Right ventricle myocardium inferior (tissue), 1 donor: ENCODE results near the gene ZNF718. TPM values are rescaled to one million over a fixed set of nuclear protein-coding genes. Genes with fewer than 3 reads are reported as not detected.
"Not testable (repeated sequence)": the region's sequence is repeated elsewhere in the genome, so short reads cannot be mapped to it uniquely, and the experiment has no call there.

Experiments used
- ATAC-seq: fragments of 200-7000 bp; cut with Tn5 transposase; one replicate; pipeline ENCODE4 v1.9.1; 2020; ENCODE audit warnings: mild to moderate bottlenecking, moderate library complexity
- DNase-seq: peaks from one replicate; pipeline ENCODE4 v3.0.0; 2021; ENCODE audit errors: missing footprints
- intact Hi-C: fragments of 100-400 bp; cut with DNase I; formaldehyde crosslinking; loops from one replicate; pipeline ENCODE4 v1.11.0; 2022
- total RNA-seq: library from RNA; stranded (reverse); fragmentation: NEBNext Ultra II Directional; extraction: Animal tissue kit (Norgen Biotek cat#: 25700); gene quantifications from one replicate; pipeline ENCODE4 v1.2.1, GENCODE V29; 2021
- donor health status: DM: no; HTN: yes; CAD: no; lungs with severe emphysema.

The ZNF718 gene
- total RNA-seq, 1 donor from 2014 or later: 6.3 TPM

DNA sequence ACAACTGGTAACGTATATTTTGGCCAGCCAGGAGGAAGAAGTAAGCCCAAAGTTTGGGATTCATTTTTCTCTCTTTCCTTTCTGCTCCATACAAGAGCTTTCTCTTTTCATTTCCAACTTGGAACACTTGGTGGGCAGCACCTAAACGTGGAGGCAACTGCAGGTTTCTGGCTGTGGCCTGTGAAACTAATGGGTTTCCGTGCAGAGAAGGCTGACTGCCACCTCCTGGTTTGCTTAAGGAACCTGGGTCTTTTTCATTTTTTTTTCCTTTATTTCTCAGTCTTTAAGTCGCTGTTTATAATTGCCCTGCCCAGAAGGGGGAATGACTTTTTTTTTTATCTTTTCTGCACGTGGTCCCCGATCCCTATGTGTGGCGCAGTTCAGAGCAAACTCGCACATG, 15.4 kb downstream of the ZNF718 start:
- no peak for DNase-seq
- no peak for ATAC-seq
- intact Hi-C loops: no loop called here

DNA sequence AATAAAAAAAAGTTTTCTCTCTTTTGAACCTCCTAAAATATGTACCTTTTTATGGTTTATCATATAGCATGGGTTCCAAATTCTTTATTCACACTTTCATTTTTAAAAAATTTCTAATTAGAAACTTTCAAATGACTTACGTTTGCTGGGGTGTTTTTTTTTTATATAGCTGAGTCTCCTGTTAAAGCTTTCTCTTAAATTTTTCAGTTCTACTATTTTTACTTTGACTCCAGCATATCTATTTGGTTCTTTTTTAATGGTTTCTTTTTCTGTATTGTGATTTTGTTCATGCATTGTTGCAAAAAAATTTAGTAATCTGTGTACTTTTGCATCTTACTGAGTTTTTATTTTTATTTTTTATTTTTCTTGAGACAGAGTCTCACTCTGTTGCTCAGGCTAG, 22.3 kb downstream of the ZNF718 start:
- intact Hi-C loops: no loop called here
- ATAC-seq: no peak
- DNase-seq: no peak

DNA sequence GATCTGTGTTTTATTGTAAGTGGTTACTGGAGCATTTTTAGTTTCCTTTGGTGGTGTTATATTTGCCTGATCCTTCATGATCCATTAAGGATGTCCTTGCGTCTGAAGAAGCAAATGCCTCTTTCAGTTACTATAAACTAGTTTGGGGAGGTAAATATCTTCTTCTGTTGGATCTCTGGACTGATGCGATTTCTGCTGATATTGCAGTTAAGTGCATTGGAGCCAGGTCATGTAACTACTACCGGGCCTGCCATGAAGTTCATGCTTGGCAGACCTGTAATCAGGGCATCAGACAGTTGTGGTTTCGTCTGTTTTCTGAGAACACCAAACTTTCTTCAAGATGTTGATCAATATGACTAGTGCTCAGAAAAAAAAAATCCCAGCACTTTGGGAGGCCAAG, 22.9 kb downstream of the ZNF718 start:
- ATAC-seq: no peak
- intact Hi-C loops: no loop called here
- DNase-seq: no peak

DNA sequence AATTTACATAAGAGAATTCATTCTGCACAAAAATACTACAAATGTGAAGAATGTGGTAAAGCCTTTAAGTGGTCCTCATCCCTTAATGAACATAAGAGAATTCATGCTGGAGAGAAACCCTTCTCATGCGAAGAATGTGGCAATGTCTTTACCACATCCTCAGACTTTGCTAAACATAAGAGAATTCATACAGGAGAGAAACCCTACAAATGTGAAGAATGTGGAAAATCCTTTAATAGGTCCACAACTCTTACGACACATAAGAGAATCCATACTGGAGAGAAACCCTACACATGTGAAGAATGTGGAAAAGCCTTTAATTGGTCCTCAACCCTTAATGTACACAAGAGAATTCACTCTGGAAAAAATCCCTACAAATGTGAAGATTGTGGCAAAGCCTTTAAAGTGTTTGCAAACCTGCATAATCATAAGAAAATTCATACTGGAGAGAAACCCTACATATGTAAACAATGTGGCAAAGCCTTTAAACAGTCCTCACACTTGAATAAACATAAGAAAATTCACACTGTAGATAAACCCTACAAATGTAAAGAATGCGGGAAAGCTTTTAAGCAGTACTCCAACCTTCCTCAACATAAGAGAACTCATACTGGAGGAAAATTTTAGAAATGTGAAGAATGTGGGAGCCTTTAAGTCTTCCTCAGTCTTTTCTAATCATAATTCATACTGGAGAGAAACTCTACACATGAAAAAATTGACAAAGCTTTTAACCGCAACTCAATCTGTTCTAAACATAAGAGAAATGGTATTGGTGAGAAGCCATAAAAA, 37.4 kb downstream of the ZNF718 start:
- no peak for ATAC-seq
- intact Hi-C loops: no loop called here

DNA sequence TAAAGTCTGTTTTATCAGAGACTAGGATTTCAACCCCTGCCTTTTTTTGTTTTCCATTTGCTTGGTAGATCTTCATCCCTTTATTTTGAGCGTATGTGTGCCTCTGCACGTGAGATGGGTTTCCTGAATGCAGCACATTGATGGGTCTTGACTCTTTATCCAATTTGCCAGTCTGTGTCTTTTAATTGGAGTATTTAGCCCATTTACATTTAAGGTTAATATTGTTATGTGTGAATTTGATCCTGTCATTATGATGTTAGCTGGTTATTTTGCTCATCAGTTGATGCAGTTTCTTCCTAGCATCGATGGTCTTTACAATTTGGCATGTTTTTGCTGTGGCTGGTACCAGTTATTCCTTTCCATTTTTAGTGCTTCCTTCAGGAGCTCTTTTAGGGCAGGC, 45.3 kb downstream of the ZNF718 start:
- DNase-seq, intact Hi-C loops: not testable (repeated sequence)

More for the DNA sequence above, 37.4 kb downstream of the ZNF718 start:
- no peak for DNase-seq

DNA sequence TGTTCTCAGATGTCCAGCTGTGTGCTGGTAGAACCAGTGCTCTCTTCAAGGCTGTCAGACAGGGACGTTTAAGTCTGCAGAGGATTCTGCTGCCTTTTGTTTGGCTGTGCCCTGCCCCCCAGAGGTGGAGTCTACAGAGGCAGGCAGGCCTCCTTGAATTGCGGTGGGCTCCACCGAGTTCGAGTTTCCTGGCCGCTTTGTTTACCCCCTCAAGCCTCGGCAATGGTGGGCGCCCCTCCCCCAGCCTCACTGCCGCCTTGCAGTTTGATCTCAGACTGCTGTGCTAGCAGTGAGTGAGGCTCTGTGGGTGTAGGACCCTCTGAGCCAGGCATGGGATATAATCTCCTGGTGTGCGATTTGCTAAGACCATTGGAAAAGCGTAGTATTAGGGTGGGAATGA, 47.0 kb downstream of the ZNF718 start:
- ATAC-seq, DNase-seq, intact Hi-C loops: not testable (repeated sequence)

More for the DNA sequence above, 45.3 kb downstream of the ZNF718 start:
- ATAC-seq: not testable (repeated sequence)

DNA sequence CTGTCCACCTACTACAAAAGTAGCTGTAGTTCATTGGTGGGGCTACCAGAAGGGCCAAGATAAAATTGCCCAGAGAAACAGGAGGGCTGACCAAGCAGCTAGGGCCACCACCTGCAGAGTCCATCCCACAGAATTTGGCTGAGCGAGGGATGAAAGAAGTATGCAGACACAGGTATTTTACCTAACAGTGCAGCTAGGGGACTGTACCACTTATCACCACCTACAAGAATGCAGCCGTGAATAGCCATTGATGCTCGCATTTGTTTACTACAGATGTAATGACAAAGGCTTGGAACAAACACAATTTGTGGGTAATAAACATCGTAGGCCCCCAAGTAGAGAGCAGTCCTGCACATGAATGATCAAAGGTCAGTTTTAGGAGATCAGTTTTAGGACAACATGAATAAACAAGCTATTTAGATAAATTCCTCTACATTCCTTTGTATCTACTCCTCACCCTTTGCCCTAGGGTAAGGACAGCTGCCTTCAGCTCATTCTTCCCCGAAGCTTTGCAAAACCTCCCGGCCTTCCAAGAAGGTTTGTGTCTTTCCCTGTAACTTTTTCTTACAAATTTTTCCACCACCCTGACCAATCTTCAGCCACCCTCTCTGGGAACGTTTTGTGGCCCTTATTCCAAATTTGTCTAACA, 49.5 kb downstream of the ZNF718 start:
- no peak for DNase-seq
- intact Hi-C loops: no loop called here
- ATAC-seq: no peak

DNA sequence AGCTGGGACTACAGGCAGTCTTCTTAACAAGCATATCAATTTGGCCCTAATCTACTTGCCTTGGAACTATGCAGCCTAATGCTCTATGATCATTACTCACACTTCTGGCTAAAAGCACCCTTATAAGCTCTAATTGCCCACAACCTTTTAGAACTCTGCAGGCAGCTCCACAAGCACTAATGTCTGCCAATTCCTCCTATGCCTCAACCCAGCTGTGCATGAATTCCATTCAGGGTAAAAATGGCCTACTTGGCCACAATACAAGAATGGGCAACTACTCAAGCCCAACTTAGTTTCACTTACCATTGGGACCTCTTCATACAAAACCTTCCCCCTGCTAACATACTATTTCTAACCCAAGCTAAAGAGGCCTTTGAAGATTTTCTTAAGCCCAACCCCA, 51.7 kb downstream of the ZNF718 start:
- no peak for ATAC-seq
- DNase-seq: no peak
- intact Hi-C loops: no loop called here

DNA sequence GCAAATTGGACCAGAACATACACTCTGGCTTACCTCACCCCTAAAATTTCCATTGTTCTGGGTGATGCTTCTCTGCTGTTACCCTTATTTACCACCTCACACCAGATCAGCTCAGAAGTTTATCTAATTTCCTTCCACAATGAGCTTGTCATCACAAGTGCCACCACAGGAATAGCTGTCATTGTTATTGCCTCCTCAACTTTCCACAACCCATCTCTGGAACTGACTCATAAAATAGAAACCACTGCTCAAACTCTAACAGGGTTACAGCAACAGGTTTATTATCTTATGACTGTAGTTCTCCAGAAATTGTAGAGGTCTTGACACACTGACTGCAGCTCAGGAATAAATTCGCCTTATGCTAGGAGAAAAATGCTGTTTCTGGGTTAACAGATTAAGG, 52.7 kb downstream of the ZNF718 start:
- intact Hi-C loops: no loop called here
- ATAC-seq: no peak

DNA sequence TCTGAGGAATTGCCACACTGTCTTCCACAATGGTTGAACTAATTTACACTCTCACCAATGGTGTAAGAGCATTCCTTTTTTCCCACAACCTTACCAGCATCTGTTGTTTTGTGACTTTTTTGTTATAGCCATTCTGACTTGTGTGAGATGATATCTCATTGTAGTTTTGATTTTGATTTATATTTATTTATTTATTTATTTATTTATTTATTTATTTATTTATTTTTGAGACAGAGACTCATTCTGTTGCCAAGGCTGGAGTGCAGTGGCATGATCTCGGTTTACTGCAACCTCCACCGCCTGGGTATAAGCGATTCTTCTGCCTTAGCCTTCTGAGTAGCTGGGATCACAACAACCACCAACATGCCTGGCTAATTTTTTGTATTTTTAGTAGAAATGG, 57.9 kb downstream of the ZNF718 start:
- ATAC-seq, DNase-seq, intact Hi-C loops: not testable (repeated sequence)

More for the DNA sequence above, 52.7 kb downstream of the ZNF718 start:
- DNase-seq: no peak

DNA sequence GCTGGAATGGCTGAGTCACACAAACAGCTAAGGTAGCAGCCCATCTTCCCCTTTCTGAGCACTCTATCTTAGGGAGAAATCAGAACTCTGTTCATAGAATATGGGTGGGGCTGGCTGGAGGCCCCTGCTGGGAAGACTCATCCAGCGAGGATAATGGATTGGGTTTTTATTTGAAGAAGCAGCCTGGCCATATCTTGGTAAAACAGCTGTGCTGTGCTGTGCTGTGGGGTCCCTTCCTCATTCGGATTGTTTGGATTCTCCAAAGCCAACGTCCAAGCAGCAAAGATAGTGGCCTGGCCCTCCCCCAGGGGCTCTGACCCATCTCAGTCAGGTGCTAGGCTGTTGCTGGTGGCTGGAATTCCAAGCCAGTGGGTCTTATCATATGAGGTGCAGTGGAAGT, 63.8 kb downstream of the ZNF718 start:
- intact Hi-C loops: no loop called here

DNA sequence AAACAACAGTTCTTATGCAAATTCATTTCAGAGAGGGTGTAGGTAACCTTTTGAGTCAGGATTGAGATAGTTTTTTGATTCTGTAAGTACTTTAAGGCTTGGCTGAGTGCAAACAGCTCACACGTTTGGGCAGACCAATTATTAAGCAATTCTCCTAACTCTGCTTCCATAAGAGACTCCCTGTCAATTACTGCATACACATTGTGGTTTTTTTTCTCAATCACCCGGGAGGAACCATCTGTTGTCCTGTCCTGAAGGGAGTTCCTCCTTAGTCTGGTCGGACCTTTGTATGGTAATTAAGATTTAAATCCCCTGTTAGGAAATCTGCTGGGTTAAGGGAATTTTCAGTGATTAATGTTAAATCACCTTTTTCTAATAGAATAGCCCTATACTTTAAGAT, 70.9 kb downstream of the ZNF718 start:
- ATAC-seq, intact Hi-C loops, DNase-seq: not testable (repeated sequence)

More for the DNA sequence above, 63.8 kb downstream of the ZNF718 start:
- ATAC-seq: no peak
- no peak for DNase-seq

DNA sequence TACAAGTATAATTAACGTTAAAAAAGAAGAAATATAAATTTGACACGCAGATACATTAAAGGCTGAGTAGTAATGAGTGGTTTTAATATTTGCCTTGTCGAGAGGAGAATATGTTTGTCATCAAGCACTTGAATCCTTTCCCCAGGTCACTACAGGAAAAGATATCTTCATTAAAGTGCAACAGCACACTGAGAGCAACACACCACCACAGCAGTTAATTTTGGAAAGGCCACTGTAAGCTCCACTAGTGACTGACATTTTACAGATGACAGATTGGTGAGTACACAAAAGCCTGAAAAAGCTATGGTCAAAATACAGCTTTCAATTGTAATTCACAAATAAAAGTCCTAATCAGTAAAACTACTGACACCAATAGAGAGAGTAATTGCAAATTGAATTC, 76.6 kb downstream of the ZNF718 start:
- intact Hi-C loops: no loop called here
- ATAC-seq (no peak), DNase-seq (no peak)

DNA sequence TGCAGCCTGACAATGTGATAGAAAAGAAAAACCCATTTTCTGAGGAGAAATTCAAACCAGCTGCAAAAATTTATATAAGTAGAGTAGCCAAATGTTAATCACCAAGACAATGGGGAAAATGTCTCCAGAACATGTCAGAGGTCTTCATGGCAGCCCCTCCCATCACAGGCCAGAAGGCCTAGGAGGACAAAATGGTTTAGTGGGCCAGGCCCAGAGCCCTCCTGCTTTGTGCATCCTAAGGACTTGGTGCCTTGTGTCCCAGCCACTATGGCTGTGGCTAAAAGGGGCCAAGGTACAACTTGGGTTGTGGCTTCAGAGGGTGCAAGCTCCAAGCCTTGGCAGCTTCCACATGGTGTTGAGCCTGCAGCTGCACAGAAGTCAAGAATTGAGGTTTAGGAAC, 78.5 kb downstream of the ZNF718 start:
- ATAC-seq, DNase-seq, intact Hi-C loops: not testable (repeated sequence)

DNA sequence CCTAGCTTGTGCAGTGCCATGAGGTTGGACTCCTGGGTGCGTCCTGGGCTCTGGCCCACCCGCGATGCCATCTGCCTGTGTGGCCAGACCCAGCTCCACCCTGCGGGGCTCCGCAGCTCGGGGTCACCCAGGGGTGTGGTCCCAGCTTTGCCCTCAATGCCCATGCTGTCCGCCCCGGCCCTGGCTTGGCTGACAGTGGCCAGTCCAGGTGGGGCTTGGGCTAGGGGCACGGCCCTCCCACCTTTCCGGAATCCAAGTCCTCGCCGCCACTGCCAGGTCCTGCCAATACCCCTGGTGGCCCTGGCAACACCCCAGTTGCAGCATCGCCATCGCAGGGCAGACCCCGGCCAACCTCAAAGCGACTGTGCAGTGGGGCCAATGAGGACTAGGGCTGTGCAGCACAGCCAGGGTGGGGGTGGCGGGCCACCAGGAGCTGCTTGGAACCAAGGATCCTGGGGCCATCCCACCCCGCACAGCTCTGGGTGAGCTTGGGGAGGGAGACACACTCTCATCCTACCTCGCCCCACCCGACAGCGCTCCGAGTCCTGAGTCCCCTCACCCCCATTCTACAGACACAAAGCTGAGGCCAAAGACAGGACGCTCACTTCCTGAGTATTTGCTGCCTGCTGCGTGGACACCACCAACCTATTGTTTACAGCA, 80.9 kb downstream of the ZNF718 start:
- ATAC-seq (no peak), DNase-seq (no peak)
- intact Hi-C loops: no loop called here

DNA sequence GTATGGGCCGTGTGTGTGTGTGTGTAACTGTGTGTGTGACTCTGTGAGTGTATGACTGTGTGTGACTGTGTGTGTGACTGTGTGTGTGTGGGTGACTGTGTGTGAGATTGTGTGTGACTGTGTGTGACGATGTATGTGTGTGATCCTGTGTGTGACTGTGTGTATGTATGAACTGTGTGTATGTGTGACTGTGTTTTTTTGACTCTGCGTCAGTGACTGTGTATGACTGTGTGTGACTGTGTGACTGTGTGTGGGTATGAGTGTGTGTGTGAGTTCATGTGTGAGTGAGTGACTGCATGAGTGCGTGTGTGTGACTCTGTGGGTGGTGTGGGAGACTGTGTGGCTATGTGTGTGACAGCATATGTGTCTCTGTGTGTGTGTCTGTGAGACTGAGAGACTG, 81.8 kb downstream of the ZNF718 start:
- intact Hi-C loops: no loop called here
- no peak for ATAC-seq
- DNase-seq: no peak

DNA sequence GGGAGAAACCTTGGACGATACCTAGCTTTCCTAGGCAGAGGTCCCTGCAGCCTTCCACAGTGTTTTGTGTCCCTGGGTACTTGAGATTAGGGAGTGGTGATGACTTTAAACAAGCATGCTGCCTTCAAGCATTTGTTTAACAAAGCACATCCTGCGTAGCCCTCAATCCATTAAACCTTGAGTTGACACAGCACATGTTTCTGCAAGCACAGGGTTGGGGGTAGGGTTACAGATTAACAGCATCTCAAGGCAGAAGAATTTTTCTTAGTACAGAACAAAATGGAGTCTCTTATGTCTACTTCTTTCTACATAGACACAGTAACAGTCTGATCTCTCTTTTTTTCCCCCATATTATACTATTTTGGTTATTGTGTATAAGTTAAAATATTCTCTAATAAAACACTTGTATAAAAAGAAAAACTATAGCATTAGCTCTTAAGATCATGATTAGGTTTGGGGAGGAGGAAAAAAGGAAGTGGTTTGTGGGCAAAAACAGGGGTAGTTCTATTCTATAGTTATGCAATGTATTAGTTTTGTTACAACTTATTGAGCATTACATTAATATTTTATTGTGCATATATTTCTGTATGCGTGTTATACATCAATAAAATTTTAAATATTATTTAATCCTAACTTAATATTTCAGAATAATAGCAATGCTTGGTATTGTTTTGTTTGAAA, 84.3 kb downstream of the ZNF718 start:
- ATAC-seq, intact Hi-C loops, DNase-seq: not testable (repeated sequence)

DNA sequence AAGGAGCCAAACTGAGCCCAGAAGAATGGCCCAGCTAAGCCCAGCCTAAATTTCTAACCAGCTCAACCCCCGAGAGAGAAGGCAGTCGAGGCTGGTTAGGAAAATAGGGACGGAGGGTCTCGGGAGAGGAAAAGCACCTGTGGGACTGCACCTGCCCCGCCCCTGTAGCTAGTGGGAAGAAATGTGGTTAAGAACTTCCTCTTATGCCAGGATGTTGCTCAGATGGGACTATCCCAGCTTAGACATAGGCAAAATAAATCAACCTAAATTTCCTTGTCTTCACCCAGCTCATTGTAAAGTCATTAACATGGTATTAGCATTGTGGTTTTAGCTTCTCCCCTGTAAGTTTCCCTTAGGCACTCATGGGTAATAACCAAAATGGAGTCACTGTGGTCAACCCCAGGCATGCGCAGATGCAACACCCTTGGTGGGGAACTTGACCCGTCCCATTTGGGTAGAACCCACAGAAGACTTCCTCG, 86.8 kb downstream of the ZNF718 start:
- DNase-seq: no peak
- intact Hi-C loops: no loop called here
- no peak for ATAC-seq
